ENCODE measurements around the gene ATP11A.

GRCh38 chr13:112877976-112878955 is 188.4 kb downstream of the ATP11A start:
- TF ChIP-seq, protein P1, sequence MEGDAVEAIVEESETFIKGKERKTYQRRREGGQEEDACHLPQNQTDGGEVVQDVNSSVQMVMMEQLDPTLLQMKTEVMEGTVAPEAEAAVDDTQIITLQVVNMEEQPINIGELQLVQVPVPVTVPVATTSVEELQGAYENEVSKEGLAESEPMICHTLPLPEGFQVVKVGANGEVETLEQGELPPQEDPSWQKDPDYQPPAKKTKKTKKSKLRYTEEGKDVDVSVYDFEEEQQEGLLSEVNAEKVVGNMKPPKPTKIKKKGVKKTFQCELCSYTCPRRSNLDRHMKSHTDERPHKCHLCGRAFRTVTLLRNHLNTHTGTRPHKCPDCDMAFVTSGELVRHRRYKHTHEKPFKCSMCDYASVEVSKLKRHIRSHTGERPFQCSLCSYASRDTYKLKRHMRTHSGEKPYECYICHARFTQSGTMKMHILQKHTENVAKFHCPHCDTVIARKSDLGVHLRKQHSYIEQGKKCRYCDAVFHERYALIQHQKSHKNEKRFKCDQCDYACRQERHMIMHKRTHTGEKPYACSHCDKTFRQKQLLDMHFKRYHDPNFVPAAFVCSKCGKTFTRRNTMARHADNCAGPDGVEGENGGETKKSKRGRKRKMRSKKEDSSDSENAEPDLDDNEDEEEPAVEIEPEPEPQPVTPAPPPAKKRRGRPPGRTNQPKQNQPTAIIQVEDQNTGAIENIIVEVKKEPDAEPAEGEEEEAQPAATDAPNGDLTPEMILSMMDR (conservative IDR thresholded peaks at IDR 0.05; ENCODE audit: low read depth, low read length), result no peak
- no peak for TF ChIP-seq EZH2 (IDR thresholded peaks at IDR 0.05; ENCODE audit: borderline replicate concordance, low read depth, low read length, poor library complexity, severe bottlenecking)
